CD4-positive, CD25-positive, alpha-beta regulatory T cell (primary cell): Measurements from ENCODE around the gene GALNTL6. TPM values are rescaled to one million over a fixed set of nuclear protein-coding genes. Genes with fewer than 3 reads are reported as not detected.

Experiments used
- ATAC-seq, 2 donors: fragments of 150-1000 bp; cut with Tn5 transposase; one replicate each; pipeline ENCODE4 v1.10.0; 2021; ENCODE audit warnings: low read depth in 2 of 2, moderate number of reproducible peaks in 2 of 2, moderate library complexity in 1 of 2
- DNase-seq, 3 donors: peaks; one replicate each; pipeline versions ENCODE4 v3.0.0 to v3.0.0-alpha.2; 2012 to 2022; ENCODE audit warnings: mixed read lengths in 1 of 3
- H3K27ac ChIP-seq: one replicate; pipeline ENCODE4 v1.7.0; 2013; ENCODE audit warnings: mild to moderate bottlenecking, low read length; ENCODE audit not compliant: insufficient read depth, poor library complexity, severe bottlenecking
- H3K27me3 ChIP-seq: one replicate; pipeline ENCODE4 v1.7.0; 2013; ENCODE audit warnings: low read length; ENCODE audit not compliant: control insufficient read depth, insufficient read depth
- H3K36me3 ChIP-seq: one replicate; pipeline ENCODE4 v1.7.0; 2013; ENCODE audit warnings: mild to moderate bottlenecking, low read length, moderate library complexity; ENCODE audit not compliant: control insufficient read depth, insufficient read depth
- H3K4me1 ChIP-seq: 2 replicates; pipeline ENCODE4 v1.7.0; 2013; ENCODE audit warnings: mild to moderate bottlenecking, low read length; ENCODE audit not compliant: insufficient read depth, control insufficient read depth, poor library complexity, severe bottlenecking
- H3K4me3 ChIP-seq: one replicate; pipeline ENCODE4 v1.7.0; 2013; ENCODE audit warnings: low read depth, mild to moderate bottlenecking, low read length, moderate library complexity
- H3K9me3 ChIP-seq, 2 experiments: 1 replicate in 1 of 2; 2 replicates in 1 of 2; pipeline ENCODE4 v1.7.0; 2013; ENCODE audit warnings: low read length in 2 of 2, mild to moderate bottlenecking in 1 of 2, moderate library complexity in 1 of 2; ENCODE audit not compliant: control insufficient read depth in 2 of 2
- H3K27ac Mint-ChIP-seq, 3 donors: one replicate each; pipeline ENCODE4 v1.8.0; 2020 to 2022; ENCODE audit warnings: mild to moderate bottlenecking in 3 of 3, mixed read lengths in 3 of 3, moderate library complexity in 2 of 3
- H3K27me3 Mint-ChIP-seq: one replicate; pipeline ENCODE4 v1.8.0; 2022; ENCODE audit warnings: mild to moderate bottlenecking, mixed read lengths
- H3K36me3 Mint-ChIP-seq: one replicate; pipeline ENCODE4 v1.8.0; 2020; ENCODE audit warnings: mixed read lengths
- H3K4me1 Mint-ChIP-seq, 4 donors: one replicate each; pipeline ENCODE4 v1.8.0; 2020 to 2022; ENCODE audit warnings: mixed read lengths in 4 of 4, mild to moderate bottlenecking in 1 of 4
- H3K4me3 Mint-ChIP-seq, 4 donors: one replicate each; pipeline ENCODE4 v1.8.0; 2020 to 2022; ENCODE audit warnings: mild to moderate bottlenecking in 4 of 4, mixed read lengths in 4 of 4, moderate library complexity in 3 of 4
- H3K9me3 Mint-ChIP-seq, 7 donors: one replicate each; pipeline ENCODE4 v1.8.0; 2020 to 2022; ENCODE audit warnings: mixed read lengths in 7 of 7, mild to moderate bottlenecking in 3 of 7, moderate library complexity in 2 of 7
- polyA plus RNA-seq, 4 donors: library from polyadenylated mRNA; unstranded; fragments of 300-500 nt; fragmentation: Illumina TruSeq; gene quantifications; one replicate each; pipeline ENCODE4 v1.2.3, GENCODE V29; 2021
- total RNA-seq: library from RNA; stranded (reverse); gene quantifications from one replicate; pipeline ENCODE4 v1.2.3, GENCODE V29; 2022

The GALNTL6 gene
- total and polyA plus RNA-seq, 5 donors from 2014 or later = not detected

DNA sequence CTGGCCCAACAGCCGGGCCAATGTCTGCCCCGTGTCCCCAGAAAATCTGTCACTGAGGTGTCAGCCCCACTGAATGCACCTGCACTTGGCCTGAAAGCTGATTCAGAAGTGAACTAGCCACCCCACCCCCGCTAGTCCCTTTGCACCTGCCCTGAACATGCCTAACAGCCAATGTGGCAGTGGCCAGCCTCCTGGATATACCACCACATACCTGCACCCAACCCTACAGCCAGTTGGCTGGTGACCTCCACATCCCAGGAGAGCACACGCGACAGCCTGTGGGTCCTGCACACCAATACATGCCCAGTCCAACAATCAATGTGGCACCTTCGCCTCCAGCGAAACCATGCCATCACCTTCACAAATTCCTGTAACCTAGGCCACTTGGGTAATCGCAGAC is 116.7 kb downstream of the GALNTL6 start:
- ATAC-seq = no peak

DNA sequence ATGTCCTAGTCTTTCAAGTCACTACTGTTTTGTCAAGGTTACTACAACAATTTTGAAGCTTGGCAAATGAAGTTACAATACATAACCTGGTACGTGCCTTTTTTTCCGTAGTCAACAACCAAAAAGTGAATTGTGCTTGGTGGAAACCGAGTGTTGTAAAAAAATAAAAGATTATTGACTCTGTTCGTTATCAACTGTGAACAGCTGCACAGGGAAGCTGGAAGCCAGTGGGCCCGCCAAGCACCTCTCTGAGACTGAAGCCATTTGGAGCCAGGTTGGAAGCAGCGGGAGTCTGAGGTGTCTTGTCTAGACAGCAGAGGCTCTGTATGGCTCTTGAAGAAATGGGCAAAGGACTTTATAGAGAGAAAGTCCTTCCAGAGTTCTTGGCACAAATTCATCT is 119.0 kb downstream of the GALNTL6 start:
- Histone ChIP-seq H3K4me3 (no peak overlapping the region), H3K27ac (no peak overlapping the region), H3K4me1 (no peaks in the 10 kb centered on the region), H3K36me3 (no peaks in the 10 kb centered on the region), H3K9me3 (peaks cover 2 to 4% of the 10 kb centered on the region in 2 experiments), H3K27me3 (no peaks in the 10 kb centered on the region)
- Mint-ChIP-seq H3K27me3 (no peaks in the 10 kb centered on the region), H3K4me1 (no peaks in the 10 kb centered on the region), H3K4me3 (no peak overlapping the region), H3K36me3 (no peaks in the 10 kb centered on the region), H3K9me3 (peaks cover 1 to 8% (median 5%) of the 10 kb centered on the region in 7 donors), H3K27ac (no peak overlapping the region)
- ATAC-seq = no peak
- no peak for DNase-seq

More for the DNA sequence above, 116.7 kb downstream of the GALNTL6 start:
- H3K4me3 Mint-ChIP-seq = no peak overlapping the region
- H3K27me3 Mint-ChIP-seq = no peaks in the 10 kb centered on the region
- Histone ChIP-seq H3K27me3 (no peaks in the 10 kb centered on the region), H3K4me1 (no peaks in the 10 kb centered on the region), H3K36me3 (no peaks in the 10 kb centered on the region), H3K9me3 (peaks cover 2 to 4% of the 10 kb centered on the region in 2 experiments), H3K4me3 (no peak overlapping the region), H3K27ac (no peak overlapping the region)
- no peaks in the 10 kb centered on the region for H3K4me1 Mint-ChIP-seq
- no peak for DNase-seq
- H3K27ac Mint-ChIP-seq = peak overlapping the region in 1 of 3 donors; percentile 43
- H3K9me3 Mint-ChIP-seq = peaks cover 1 to 9% (median 5%) of the 10 kb centered on the region in 7 donors
- no peaks in the 10 kb centered on the region for H3K36me3 Mint-ChIP-seq

DNA sequence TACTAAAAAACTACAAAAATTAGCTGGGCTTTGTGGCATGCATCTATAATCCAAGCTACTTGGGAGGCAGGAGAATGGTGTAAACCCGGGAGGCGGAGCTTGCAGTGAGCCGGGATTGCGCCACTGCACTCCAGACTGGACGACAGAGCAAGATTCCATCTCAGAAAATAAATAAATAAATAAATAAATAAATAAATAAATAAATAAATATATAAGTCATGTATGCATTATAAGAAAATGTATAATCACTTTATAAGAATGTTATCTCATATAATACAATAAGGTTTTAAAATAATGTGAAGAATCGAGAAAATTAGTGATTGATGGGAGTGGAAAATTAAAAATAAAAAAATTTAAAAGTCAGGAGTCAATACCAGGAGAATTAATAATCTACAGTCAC is 127.5 kb downstream of the GALNTL6 start:
- H3K9me3 Mint-ChIP-seq = peaks cover 0 to 23% (median 4%) of the 10 kb centered on the region in 7 donors
- no peak overlapping the region for H3K4me3 Mint-ChIP-seq
- H3K27ac Mint-ChIP-seq = no peak overlapping the region
- H3K4me1 Mint-ChIP-seq = no peaks in the 10 kb centered on the region
- no peaks in the 10 kb centered on the region for H3K36me3 ChIP-seq
- H3K9me3 ChIP-seq = peaks cover 0 to 3% of the 10 kb centered on the region in 2 experiments
- no peak overlapping the region for H3K27ac ChIP-seq
- no peaks in the 10 kb centered on the region for H3K4me1 ChIP-seq
- ATAC-seq (no peak), DNase-seq (no peak)
- H3K27me3 ChIP-seq = no peaks in the 10 kb centered on the region
- no peak overlapping the region for H3K4me3 ChIP-seq
- no peaks in the 10 kb centered on the region for H3K27me3 Mint-ChIP-seq
- H3K36me3 Mint-ChIP-seq = no peaks in the 10 kb centered on the region

DNA sequence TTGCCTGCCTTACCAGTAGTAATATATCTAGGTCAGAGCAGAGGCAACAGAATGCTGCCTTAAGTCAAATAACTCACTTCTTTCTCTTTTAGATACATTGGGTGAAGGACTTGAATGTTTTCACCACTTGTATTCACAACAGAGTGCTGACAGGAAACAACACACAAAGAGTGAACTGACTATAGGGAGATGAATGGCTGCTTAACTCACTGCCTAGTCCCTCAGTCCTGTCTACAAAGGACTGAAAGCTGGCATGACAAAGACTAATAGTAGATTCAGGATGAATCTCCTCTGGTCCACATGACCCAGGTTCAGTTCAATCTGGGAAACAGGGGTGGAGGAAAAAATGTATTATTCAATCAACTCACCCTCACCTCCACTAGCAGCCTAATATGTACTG is 134.2 kb downstream of the GALNTL6 start:
- Mint-ChIP-seq H3K36me3 (no peaks in the 10 kb centered on the region), H3K27ac (no peak overlapping the region), H3K27me3 (no peaks in the 10 kb centered on the region), H3K4me3 (no peak overlapping the region), H3K4me1 (no peaks in the 10 kb centered on the region), H3K9me3 (peaks cover 0 to 9% (median 4%) of the 10 kb centered on the region in 7 donors)
- H3K4me3 ChIP-seq = no peak overlapping the region
- H3K4me1 ChIP-seq = no peaks in the 10 kb centered on the region
- H3K9me3 ChIP-seq = no peaks in the 10 kb centered on the region
- H3K27me3 ChIP-seq = no peaks in the 10 kb centered on the region
- H3K36me3 ChIP-seq = no peaks in the 10 kb centered on the region
- no peak overlapping the region for H3K27ac ChIP-seq
- DNase-seq (no peak), ATAC-seq (no peak)

DNA sequence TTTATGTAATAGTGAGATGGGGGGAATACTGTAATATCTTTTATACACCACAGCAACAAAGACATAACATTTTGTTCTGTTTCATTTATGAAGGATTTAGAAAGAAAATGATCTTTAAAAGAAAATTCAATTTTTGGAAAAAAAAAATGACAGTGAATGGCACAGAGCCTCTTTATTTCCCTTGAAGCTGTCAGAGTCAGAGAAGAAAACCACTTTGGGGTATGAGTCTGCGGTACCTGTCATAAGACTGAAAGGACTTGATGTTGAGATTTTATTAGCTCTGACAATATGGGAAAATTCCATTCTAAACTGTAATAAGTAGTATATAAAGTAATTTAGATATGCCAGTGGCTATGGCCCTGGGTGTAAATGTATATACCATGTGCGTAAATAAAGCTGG is 134.8 kb downstream of the GALNTL6 start:
- Histone ChIP-seq H3K27ac (no peak overlapping the region), H3K4me1 (no peaks in the 10 kb centered on the region), H3K9me3 (no peaks in the 10 kb centered on the region), H3K27me3 (no peaks in the 10 kb centered on the region), H3K36me3 (no peaks in the 10 kb centered on the region), H3K4me3 (no peak overlapping the region)
- Mint-ChIP-seq H3K4me3 (no peak overlapping the region), H3K36me3 (no peaks in the 10 kb centered on the region), H3K27ac (no peak overlapping the region), H3K4me1 (no peaks in the 10 kb centered on the region), H3K27me3 (no peaks in the 10 kb centered on the region), H3K9me3 (peaks cover 0 to 9% (median 4%) of the 10 kb centered on the region in 7 donors)
- ATAC-seq = no peak
- no peak for DNase-seq

DNA sequence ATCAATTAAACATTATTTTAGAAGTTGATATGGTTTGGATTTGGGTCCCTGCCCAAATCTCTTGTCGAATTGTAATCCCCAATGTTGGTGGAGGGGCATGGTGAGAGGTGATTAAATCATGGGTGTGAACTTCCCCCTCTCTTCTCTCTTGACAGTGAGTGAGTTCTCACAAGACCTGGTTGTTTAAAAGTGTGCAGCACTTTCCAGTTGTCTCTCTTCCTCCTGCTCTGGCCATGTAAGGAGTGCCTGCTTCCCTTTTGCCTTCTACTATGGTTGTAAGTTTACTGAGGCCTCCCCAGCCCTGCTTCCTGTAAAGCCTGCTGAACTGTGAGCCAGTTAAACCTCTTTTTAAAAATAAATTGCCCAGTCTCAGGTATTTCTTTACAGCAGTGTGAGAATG is 141.4 kb downstream of the GALNTL6 start:
- H3K36me3 Mint-ChIP-seq = no peaks in the 10 kb centered on the region
- H3K27ac ChIP-seq = no peak overlapping the region
- no peaks in the 10 kb centered on the region for H3K4me1 Mint-ChIP-seq
- H3K36me3 ChIP-seq = no peaks in the 10 kb centered on the region
- H3K4me1 ChIP-seq = no peaks in the 10 kb centered on the region
- H3K9me3 Mint-ChIP-seq = peaks cover 0 to 9% (median 5%) of the 10 kb centered on the region in 7 donors
- H3K4me3 ChIP-seq = no peak overlapping the region
- no peak overlapping the region for H3K27ac Mint-ChIP-seq
- no peaks in the 10 kb centered on the region for H3K27me3 Mint-ChIP-seq
- ATAC-seq (no peak), DNase-seq (no peak)
- H3K27me3 ChIP-seq = no peaks in the 10 kb centered on the region
- no peak overlapping the region for H3K4me3 Mint-ChIP-seq
- no peaks in the 10 kb centered on the region for H3K9me3 ChIP-seq

DNA sequence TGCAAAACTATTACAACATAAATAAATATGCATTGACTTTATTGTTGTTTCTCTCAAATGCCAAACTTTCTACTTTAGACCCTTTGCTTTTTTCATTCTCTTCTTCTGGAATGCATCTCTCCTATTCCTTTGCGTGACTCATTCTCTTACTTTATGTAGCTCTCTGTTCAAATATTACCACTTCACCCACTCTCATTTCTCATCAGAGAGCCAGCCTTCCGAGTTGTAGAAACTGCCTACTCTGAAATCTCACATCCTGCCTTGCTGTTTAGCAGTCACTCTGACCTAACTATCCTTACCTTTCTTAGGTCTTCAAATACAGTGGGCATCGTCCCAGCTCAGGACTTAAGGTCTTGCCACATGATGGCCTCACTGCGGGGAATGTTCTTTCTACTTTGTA is 143.5 kb downstream of the GALNTL6 start:
- Histone ChIP-seq H3K27me3 (no peaks in the 10 kb centered on the region), H3K4me3 (no peak overlapping the region), H3K27ac (no peak overlapping the region), H3K9me3 (no peaks in the 10 kb centered on the region), H3K4me1 (no peaks in the 10 kb centered on the region), H3K36me3 (no peaks in the 10 kb centered on the region)
- H3K27me3 Mint-ChIP-seq = no peaks in the 10 kb centered on the region
- no peaks in the 10 kb centered on the region for H3K4me1 Mint-ChIP-seq
- H3K27ac Mint-ChIP-seq = no peak overlapping the region
- ATAC-seq (no peak), DNase-seq (no peak)
- H3K4me3 Mint-ChIP-seq = no peak overlapping the region
- H3K9me3 Mint-ChIP-seq = peaks cover 0 to 6% (median 0%) of the 10 kb centered on the region in 7 donors
- no peaks in the 10 kb centered on the region for H3K36me3 Mint-ChIP-seq

DNA sequence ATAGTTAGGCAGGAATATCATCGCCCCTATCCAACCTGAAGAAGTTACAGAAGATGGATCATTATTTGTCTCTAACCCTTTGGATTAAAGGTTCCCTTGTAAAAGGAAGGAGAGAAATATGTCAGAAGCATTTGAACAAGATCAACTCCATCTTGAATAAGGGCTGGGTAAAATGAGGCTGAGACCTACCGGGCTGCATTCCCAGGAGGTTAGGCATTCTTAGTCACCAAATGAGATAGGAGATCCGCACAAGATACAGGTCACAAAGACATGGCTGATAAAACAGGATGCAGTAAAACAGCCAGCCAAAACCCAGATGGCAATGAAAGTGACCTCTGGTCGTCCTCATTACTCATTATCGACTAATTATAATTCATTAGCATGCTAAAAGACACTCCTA is 148.9 kb downstream of the GALNTL6 start:
- no peak for DNase-seq
- no peak overlapping the region for H3K27ac ChIP-seq
- no peak overlapping the region for H3K4me3 ChIP-seq
- Mint-ChIP-seq H3K9me3 (peaks cover 0 to 6% (median 2%) of the 10 kb centered on the region in 7 donors), H3K4me3 (no peak overlapping the region), H3K27me3 (no peaks in the 10 kb centered on the region), H3K4me1 (no peaks in the 10 kb centered on the region), H3K27ac (no peak overlapping the region), H3K36me3 (no peaks in the 10 kb centered on the region)
- H3K36me3 ChIP-seq = no peaks in the 10 kb centered on the region
- H3K4me1 ChIP-seq = no peaks in the 10 kb centered on the region
- no peaks in the 10 kb centered on the region for H3K27me3 ChIP-seq
- H3K9me3 ChIP-seq = peaks cover 0 to under 1% of the 10 kb centered on the region in 2 experiments
- ATAC-seq = no peak
